Endothelial cell (in vitro differentiated cells): ENCODE measurements around the gene XRCC4. TPM values are rescaled to one million over a fixed set of nuclear protein-coding genes. Genes with fewer than 3 reads are reported as not detected.

Experiments
- DNase-seq: peaks from one replicate; pipeline ENCODE4 v3.0.0; 2021; ENCODE audit warnings: low spot score
- H3K27ac Mint-ChIP-seq: one replicate; pipeline ENCODE4 v1.8.0; 2021; ENCODE audit warnings: mixed read lengths, inconsistent platforms; ENCODE audit not compliant: unreplicated experiment
- H3K27me3 Mint-ChIP-seq: one replicate; pipeline ENCODE4 v1.8.0; 2021; ENCODE audit warnings: mild to moderate bottlenecking, moderate library complexity, mixed read lengths, inconsistent platforms; ENCODE audit not compliant: unreplicated experiment
- H3K36me3 Mint-ChIP-seq: one replicate; pipeline ENCODE4 v1.8.0; 2021; ENCODE audit warnings: mild to moderate bottlenecking, low read depth, mixed read lengths, inconsistent platforms; ENCODE audit not compliant: unreplicated experiment
- H3K4me1 Mint-ChIP-seq: one replicate; pipeline ENCODE4 v1.8.0; 2021; ENCODE audit warnings: mild to moderate bottlenecking, mixed read lengths, inconsistent platforms; ENCODE audit not compliant: unreplicated experiment
- H3K4me3 Mint-ChIP-seq: one replicate; pipeline ENCODE4 v1.8.0; 2021; ENCODE audit warnings: mild to moderate bottlenecking, mixed read lengths, inconsistent platforms; ENCODE audit not compliant: unreplicated experiment
- H3K9me3 Mint-ChIP-seq: one replicate; pipeline ENCODE4 v1.8.0; 2021; ENCODE audit warnings: mixed read lengths, inconsistent platforms; ENCODE audit not compliant: unreplicated experiment
- CTCF ChIP-seq: fragments of 200-600 bp; sonication (generic); IDR thresholded peaks from one replicate; pipeline ENCODE4 v1.5.0; 2021; ENCODE audit warnings: antibody characterized with exemption; ENCODE audit not compliant: unreplicated experiment
- total RNA-seq: library from RNA; stranded (reverse); fragmentation: NEBNext Ultra II Directional; extraction: Animal tissue kit (Norgen Biotek cat#: 25700); gene quantifications from one replicate; pipeline ENCODE4 v1.2.1, GENCODE V29; 2021; ENCODE audit not compliant: unreplicated experiment

Gene XRCC4
- total RNA-seq, 1 donor from 2014 or later: 6.8 TPM

- H3K4me1 Mint-ChIP-seq: peaks cover 4% of the 10 kb centered on the region
- TF ChIP-seq CTCF: no peak
- no peaks in the 10 kb centered on the region for H3K9me3 Mint-ChIP-seq
- no peak for DNase-seq
- no peaks in the 10 kb centered on the region for H3K36me3 Mint-ChIP-seq
- no peak overlapping the region for H3K27ac Mint-ChIP-seq
- peaks cover 2% of the 10 kb centered on the region for H3K27me3 Mint-ChIP-seq
- H3K4me3 Mint-ChIP-seq: no peak overlapping the region
Measured at GRCh38 chr5:83173826-83174225, 96.5 kb downstream of the XRCC4 start.

GRCh38 chr5:83177803-83178202 lies 100.5 kb downstream of the XRCC4 start:
- no peaks in the 10 kb centered on the region for H3K9me3 Mint-ChIP-seq
- no peaks in the 10 kb centered on the region for H3K36me3 Mint-ChIP-seq
- no peak for TF ChIP-seq CTCF
- H3K4me1 Mint-ChIP-seq: peaks cover 11% of the 10 kb centered on the region
- DNase-seq: no peak
- H3K27ac Mint-ChIP-seq: no peak overlapping the region
- H3K27me3 Mint-ChIP-seq: no peaks in the 10 kb centered on the region
- no peak overlapping the region for H3K4me3 Mint-ChIP-seq

- Mint-ChIP-seq H3K36me3 (no peaks in the 10 kb centered on the region), H3K27ac (no peak overlapping the region), H3K4me1 (peaks cover 16% of the 10 kb centered on the region), H3K27me3 (no peaks in the 10 kb centered on the region), H3K4me3 (no peak overlapping the region), H3K9me3 (no peaks in the 10 kb centered on the region)
- DNase-seq: no peak
- no peak for TF ChIP-seq CTCF
Measured at GRCh38 chr5:83179966-83180365, 102.6 kb downstream of the XRCC4 start.

GRCh38 chr5:83184534-83184933 lies 107.2 kb downstream of the XRCC4 start:
- no peak overlapping the region for H3K4me3 Mint-ChIP-seq
- H3K27ac Mint-ChIP-seq: no peak overlapping the region
- H3K9me3 Mint-ChIP-seq: no peaks in the 10 kb centered on the region

GRCh38 chr5:83192947-83193346 lies 115.6 kb downstream of the XRCC4 start:
- H3K36me3 Mint-ChIP-seq: no peaks in the 10 kb centered on the region
- no peak overlapping the region for H3K4me3 Mint-ChIP-seq
- no peaks in the 10 kb centered on the region for H3K27me3 Mint-ChIP-seq
- no peak for DNase-seq
- no peak overlapping the region for H3K27ac Mint-ChIP-seq
- no peaks in the 10 kb centered on the region for H3K9me3 Mint-ChIP-seq
- TF ChIP-seq CTCF: no peak
- no peaks in the 10 kb centered on the region for H3K4me1 Mint-ChIP-seq

More at GRCh38 chr5:83184534-83184933, 107.2 kb downstream of the XRCC4 start:
- H3K4me1 Mint-ChIP-seq: peaks cover 16% of the 10 kb centered on the region
- H3K36me3 Mint-ChIP-seq: no peaks in the 10 kb centered on the region
- no peaks in the 10 kb centered on the region for H3K27me3 Mint-ChIP-seq
- DNase-seq: no peak
- no peak for TF ChIP-seq CTCF
